ENCODE measurements around the gene WDR7. TPM values are rescaled to one million over a fixed set of nuclear protein-coding genes. Genes with fewer than 3 reads are reported as not detected.

Gene WDR7
- total and polyA plus RNA-seq, 2 experiments from 2014 or later: 7.0 to 14.8 TPM

DNA sequence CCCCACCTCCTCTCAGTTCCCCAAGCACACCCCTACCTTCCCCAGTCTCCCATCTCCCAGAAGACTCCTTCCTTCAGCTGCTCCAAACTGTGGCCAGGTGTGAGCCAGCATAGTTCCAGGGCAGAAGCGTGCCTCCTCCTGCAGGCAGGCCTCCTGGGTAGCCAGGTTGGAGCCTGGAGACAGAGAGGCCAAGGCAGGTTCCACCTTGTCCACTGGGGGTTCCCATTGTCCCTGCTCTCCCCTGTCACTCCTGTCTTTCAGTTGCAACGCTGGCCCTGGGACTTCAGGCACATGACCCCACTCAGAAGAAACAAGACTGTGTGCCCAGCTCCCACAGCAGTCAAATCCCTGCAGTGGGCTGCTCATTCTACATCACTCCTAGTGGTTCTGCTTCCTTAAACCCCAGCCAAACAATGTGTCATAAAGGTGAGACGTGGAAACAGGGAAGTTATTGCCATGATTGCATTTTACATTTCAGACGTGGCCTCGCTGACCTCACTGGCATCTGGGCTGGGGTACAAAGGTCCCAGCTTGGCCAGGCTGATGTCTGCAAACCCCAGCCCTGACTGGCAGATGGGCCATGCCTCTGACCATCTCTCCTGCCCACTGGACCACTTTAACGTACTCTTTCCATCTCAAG, 399.3 kb downstream of the WDR7 start:
- Histone ChIP-seq H3K36me3 (ENCODE audit: insufficient read depth) (peaks cover 8% of the 10 kb centered on the region; the same call in 1 of the 2 replicates), H3K27ac (ENCODE audit: low read depth) (no peak overlapping the region), H3K4me2 (no peak overlapping the region), H3K9me2 (ENCODE audit: insufficient read depth) (no peaks in the 10 kb centered on the region; the same call in 1 of the 2 replicates), H3K4me3 (no peak overlapping the region), H3K79me2 (replicated peaks; ENCODE audit: insufficient read depth) (no peaks in the 10 kb centered on the region), H4K20me1 (replicated peaks; ENCODE audit: insufficient read depth) (no peaks in the 10 kb centered on the region), H3K27me3 (ENCODE audit: insufficient read depth) (no peaks in the 10 kb centered on the region), H3K4me1 (ENCODE audit: insufficient read depth) (no peaks in the 10 kb centered on the region), H3F3A (replicated peaks; ENCODE audit: low read depth) (no peaks in the 10 kb centered on the region), H2AFZ (0 out of 2 replicates have a peak overlapping the region, but pooled peaks have one; percentile 32)
- Mint-ChIP-seq H3K27ac (peak overlapping the region; percentile 75), H3K36me3 (ENCODE audit: low read depth) (peaks cover 10% of the 10 kb centered on the region; the same call in 1 of the 3 replicates), H3K4me3 (no peak overlapping the region), H3K27me3 (ENCODE audit: insufficient read depth, low read depth, poor library complexity) (peaks cover 5% of the 10 kb centered on the region), H3K4me1 (peaks cover 8% of the 10 kb centered on the region), H3K9me3 (peaks cover 30% of the 10 kb centered on the region; the same call in 2 of the 3 replicates)
- DNase-seq (ENCODE audit: low spot score): no peak
- TF ChIP-seq, protein P1, sequence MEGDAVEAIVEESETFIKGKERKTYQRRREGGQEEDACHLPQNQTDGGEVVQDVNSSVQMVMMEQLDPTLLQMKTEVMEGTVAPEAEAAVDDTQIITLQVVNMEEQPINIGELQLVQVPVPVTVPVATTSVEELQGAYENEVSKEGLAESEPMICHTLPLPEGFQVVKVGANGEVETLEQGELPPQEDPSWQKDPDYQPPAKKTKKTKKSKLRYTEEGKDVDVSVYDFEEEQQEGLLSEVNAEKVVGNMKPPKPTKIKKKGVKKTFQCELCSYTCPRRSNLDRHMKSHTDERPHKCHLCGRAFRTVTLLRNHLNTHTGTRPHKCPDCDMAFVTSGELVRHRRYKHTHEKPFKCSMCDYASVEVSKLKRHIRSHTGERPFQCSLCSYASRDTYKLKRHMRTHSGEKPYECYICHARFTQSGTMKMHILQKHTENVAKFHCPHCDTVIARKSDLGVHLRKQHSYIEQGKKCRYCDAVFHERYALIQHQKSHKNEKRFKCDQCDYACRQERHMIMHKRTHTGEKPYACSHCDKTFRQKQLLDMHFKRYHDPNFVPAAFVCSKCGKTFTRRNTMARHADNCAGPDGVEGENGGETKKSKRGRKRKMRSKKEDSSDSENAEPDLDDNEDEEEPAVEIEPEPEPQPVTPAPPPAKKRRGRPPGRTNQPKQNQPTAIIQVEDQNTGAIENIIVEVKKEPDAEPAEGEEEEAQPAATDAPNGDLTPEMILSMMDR (conservative IDR thresholded peaks at IDR 0.05; ENCODE audit: low read depth in 2 of 2): peak in 1 of 2 experiments; percentile 29; a peak in 2 of 4 replicates
- TF ChIP-seq, protein P2, sequence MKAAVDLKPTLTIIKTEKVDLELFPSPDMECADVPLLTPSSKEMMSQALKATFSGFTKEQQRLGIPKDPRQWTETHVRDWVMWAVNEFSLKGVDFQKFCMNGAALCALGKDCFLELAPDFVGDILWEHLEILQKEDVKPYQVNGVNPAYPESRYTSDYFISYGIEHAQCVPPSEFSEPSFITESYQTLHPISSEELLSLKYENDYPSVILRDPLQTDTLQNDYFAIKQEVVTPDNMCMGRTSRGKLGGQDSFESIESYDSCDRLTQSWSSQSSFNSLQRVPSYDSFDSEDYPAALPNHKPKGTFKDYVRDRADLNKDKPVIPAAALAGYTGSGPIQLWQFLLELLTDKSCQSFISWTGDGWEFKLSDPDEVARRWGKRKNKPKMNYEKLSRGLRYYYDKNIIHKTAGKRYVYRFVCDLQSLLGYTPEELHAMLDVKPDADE (IDR thresholded peaks at IDR 0.05): no peak
- no peak for TF ChIP-seq EZH2phosphoT487 (IDR thresholded peaks at IDR 0.05; ENCODE audit: unreplicated experiment)
- ATAC-seq: no peak; the same call in 2 of the 3 replicates

- H3K4me3 ChIP-seq: no peak overlapping the region
- H3K4me3 Mint-ChIP-seq: no peak overlapping the region
- peaks cover 5% of the 10 kb centered on the region for H3K27me3 Mint-ChIP-seq (ENCODE audit: insufficient read depth, low read depth, poor library complexity)
- peaks cover 8% of the 10 kb centered on the region; the same call in 1 of the 2 replicates for H3K36me3 ChIP-seq (ENCODE audit: insufficient read depth)
- ATAC-seq (no peak), DNase-seq (ENCODE audit: low spot score) (no peak)
- H3K27ac ChIP-seq (ENCODE audit: low read depth): no peak overlapping the region
- no peaks in the 10 kb centered on the region for H3K4me1 ChIP-seq (ENCODE audit: insufficient read depth)
- H3K4me2 ChIP-seq: no peak overlapping the region
- peaks cover 27% of the 10 kb centered on the region; the same call in 2 of the 3 replicates for H3K9me3 Mint-ChIP-seq
- H3K79me2 ChIP-seq (replicated peaks; ENCODE audit: insufficient read depth): no peaks in the 10 kb centered on the region
- peaks cover 10% of the 10 kb centered on the region; the same call in 1 of the 3 replicates for H3K36me3 Mint-ChIP-seq (ENCODE audit: low read depth)
- H4K20me1 ChIP-seq (replicated peaks; ENCODE audit: insufficient read depth): no peaks in the 10 kb centered on the region
- no peaks in the 10 kb centered on the region for H3F3A ChIP-seq (replicated peaks; ENCODE audit: low read depth)
- H3K27me3 ChIP-seq (ENCODE audit: insufficient read depth): no peaks in the 10 kb centered on the region
- H3K27ac Mint-ChIP-seq: no peak overlapping the region
- H3K9me2 ChIP-seq (ENCODE audit: insufficient read depth): peaks cover 2% of the 10 kb centered on the region; the same call in 1 of the 2 replicates
- 0 out of 2 replicates have a peak overlapping the region, but pooled peaks have one; percentile 32 for H2AFZ ChIP-seq
- H3K4me1 Mint-ChIP-seq: peaks cover 8% of the 10 kb centered on the region
- TF ChIP-seq ZNF331 (CRISPR knock-in tag; IDR thresholded peaks at IDR 0.05; ENCODE audit: low read depth) (no peak), STAT1 (IDR thresholded peaks at IDR 0.05; ENCODE audit: unreplicated experiment) (no peak), POLR2AphosphoS5 (IDR thresholded peaks at IDR 0.05; ENCODE audit: low read depth) (no peak), JUNB (IDR thresholded peaks at IDR 0.05; ENCODE audit: unreplicated experiment) (no peak), EZH2 (IDR thresholded peaks at IDR 0.05; ENCODE audit: low read depth, unreplicated experiment) (no peak), CREB1 (CRISPR knock-in tag; IDR thresholded peaks at IDR 0.05; ENCODE audit: low read depth) (no peak)
- TF ChIP-seq, protein P1 (conservative IDR thresholded peaks at IDR 0.05; ENCODE audit: low read depth in 2 of 2): no peak
These were observed 400.0 kb downstream of the WDR7 start for GRCh38 chr18:57051021-57051656.
